Measurements from ENCODE around the gene CES4A.
"Not testable (repeated sequence)": the region's sequence is repeated elsewhere in the genome, so short reads cannot be mapped to it uniquely, and the experiment has no call there.

The CES4A gene

DNA sequence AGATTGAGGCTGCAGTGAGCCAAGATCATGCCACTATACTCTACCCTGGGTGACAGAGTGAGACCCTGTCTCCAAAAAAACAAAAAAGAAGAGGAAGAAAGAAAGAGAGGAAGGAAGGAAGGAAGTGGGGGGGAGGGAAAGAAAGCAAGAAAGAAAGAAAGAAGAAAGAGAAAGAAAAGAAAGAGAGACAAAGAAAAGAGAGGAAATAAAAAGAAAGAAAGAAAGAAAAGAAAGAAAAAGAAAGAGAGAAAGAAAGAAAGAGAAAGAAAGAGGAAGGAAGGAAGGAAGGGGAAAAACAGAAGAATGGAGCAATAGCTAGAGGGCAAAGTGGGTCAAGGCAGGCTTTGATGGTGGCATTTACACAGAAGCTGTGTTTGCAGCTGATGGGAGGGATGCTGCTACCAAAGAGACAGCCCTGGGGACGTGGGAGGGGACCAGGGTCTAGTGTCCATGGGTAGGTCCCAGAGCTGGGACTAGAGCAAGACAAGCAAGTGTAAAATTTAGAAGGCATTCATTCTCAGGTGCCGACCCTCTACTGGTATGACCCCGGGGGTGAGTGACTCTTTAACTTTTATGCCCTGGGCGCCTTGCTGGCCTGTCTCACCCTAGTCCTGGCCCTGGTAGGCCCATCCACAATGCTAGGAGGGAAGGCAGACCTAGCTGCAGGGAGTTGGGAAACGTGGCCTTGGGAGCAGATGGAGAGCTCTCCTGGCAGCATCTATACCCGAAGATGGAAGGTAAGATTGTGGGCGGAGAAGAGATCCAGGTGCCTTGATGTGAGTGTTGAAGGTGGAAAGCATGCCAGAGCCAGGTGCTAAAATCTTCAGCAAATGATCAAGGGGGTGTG lies 29.3 kb upstream of the CES4A start:
- DNase-seq, result no peak

- DNase-seq, result no peak
Measured at GRCh38 chr16:66959704-66960161, 28.7 kb upstream of the CES4A start.

DNA sequence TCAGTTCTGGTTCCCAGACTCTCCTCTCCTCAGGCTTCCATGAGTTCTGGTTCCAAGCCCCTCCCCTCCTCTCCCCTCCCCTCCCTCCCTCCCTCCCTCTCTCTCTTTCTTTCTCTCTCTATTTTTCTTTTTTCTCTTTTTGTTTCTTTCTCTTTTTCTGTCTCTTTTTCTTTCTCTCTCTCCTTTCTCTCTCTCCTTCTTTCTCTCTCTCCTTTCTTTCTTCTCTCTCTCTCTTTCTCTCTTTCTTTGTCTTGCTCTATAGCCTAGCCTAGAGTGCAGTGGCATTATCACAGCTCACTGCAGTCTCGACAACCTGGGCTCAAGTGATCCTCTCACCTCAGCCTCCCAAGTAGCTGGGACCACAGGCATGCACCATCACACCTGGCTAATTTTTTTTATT lies 28.1 kb upstream of the CES4A start:
- DNase-seq, result no peak

DNA sequence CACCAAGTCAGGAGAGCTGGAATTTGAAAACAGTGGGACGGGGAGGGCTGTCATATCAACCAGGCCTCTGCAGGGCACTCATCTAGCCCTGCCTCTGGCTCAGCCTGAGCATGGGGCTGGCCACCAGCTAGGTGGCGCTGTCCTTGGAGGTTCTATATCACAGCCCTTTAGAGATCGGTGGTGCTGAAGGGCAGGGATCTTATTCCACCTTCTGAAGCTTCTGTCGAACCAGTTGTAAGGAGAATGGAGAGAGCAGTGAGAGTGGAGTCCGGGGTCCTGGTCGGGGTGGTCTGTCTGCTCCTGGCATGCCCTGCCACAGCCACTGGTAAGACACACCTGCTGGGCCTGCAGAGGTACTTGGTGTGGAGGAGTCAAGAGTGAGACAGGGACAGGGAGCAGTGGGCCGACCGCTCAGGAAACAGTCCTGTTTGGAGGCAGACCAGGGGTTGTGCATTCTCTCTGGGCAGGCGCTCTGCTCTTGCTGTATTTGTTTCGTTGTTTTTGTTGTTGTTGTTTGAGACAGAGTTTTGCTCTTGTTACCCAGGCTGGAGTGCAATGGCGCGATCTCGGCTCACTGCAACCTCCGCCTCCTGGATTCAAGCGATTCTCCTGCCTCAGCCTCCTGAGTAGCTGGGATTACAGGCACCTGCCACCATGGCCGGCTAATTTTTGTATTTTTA lies 27.2 kb upstream of the CES4A start, which contains the start of gene CES3:
CES3 (plus strand) TSS at position 202 of the 680 bp plus-strand sequence; CDS start at position 244, 42 bp downstream.
- peak; percentile 34 for DNase-seq

GRCh38 chr16:66961914-66962313 lies 26.5 kb upstream of the CES4A start:
- DNase-seq, result no peak

- DNase-seq, result no peak
Measured at GRCh38 chr16:66964049-66964448, 24.3 kb upstream of the CES4A start.

GRCh38 chr16:66968847-66969246 lies 19.5 kb upstream of the CES4A start:
- DNase-seq, result no peak

DNA sequence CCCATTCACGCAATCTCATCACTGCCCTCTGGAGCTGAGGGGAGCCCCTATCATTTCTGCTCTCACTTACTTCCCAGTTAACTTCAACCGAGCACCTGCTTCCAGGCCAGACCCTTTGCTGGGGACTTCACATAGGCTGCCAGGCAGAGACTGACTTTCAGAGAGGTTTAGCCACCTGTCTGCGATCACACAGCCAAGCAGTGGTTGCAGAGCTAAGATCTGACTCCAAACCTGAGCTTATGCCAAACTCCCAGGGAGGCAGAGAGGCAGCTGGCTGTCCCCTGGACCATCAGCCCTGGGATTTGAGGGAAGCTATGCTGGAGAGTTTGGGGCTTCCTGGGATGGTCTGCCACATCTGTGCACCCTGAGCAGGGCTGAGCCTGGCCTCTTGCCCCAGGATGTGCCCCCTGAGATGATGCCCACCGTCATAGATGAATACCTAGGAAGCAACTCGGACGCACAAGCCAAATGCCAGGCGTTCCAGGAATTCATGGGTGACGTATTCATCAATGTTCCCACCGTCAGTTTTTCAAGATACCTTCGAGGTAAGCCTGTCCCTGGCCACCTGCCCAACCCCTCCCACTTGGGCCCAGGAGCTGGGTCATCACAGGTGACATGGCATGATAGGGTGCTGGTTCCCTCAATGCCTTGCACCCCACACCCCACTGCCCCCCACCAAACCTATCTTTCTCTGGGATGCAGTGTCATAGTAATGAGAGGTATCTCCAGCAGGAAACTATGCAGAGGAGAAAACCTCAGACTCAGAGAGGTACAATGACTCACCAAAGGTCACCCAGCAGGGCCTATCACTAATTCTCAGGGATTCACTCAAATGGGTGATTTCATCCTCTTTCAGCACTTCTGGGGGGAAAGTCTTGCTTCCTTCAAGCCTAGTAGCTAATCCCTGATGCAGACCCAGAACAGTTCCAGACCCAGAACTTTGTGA lies 17.3 kb upstream of the CES4A start:
- DNase-seq, result no peak

DNA sequence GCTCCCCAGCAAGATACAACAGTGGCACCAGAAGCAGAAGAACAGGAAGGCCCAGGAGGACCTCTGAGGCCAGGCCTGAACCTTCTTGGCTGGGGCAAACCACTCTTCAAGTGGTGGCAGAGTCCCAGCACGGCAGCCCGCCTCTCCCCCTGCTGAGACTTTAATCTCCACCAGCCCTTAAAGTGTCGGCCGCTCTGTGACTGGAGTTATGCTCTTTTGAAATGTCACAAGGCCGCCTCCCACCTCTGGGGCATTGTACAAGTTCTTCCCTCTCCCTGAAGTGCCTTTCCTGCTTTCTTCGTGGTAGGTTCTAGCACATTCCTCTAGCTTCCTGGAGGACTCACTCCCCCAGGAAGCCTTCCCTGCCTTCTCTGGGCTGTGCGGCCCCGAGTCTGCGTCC lies 15.4 kb upstream of the CES4A start:
- no peak for DNase-seq

DNA sequence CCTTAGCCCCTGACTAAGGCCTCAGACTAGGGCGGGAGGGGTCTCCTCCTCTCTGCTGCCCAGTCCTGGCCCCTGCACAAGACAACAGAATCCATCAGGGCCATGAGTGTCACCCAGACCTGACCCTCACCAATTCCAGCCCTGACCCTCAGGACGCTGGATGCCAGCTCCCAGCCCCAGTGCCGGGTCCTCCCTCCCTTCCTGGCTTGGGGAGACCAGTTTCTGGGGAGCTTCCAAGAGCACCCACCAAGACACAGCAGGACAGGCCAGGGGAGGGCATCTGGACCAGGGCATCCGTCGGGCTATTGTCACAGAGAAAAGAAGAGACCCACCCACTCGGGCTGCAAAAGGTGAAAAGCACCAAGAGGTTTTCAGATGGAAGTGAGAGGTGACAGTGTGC lies 14.7 kb upstream of the CES4A start:
- DNase-seq, result no peak

- DNase-seq, result not testable (repeated sequence)
Measured at GRCh38 chr16:66974156-66974931, 14.0 kb upstream of the CES4A start.

DNA sequence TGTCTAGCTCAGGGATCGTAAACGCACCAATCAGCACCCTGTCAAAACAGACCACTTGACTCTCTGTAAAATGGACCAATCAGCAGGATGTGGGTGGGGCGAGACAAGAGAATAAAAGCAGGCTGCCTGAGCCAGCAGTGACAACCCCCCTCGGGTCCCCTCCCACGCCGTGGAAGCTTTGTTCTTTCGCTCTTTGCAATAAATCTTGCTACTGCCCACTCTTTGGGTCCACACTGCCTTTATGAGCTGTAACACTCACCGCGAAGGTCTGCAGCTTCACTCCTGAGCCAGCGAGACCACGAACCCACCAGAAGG lies 13.5 kb upstream of the CES4A start:
- peak; percentile 16 for DNase-seq

GRCh38 chr16:66975302-66975893 lies 13.0 kb upstream of the CES4A start:
- no peak for DNase-seq

DNA sequence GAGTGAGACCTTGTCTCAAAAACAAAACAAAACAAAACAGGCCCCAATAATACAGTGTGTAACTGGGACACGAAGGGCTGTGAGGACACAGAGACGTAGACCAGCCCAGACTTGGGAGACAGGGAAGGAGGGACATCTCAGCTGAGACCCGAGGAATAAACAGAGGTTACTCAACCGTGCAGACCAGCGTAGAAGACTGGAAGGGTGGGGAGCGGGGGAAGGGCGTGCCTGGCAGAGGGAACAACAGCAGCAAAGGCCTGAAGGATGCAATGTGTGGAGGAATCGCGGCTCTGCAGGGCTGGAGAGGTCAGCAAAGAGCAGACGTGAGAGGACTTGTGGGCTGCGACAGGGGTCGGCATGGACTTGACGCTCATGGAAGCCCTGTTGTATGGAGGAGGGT lies 11.6 kb upstream of the CES4A start:
- DNase-seq, result no peak

- peak; percentile 91 for DNase-seq
Measured at GRCh38 chr16:66977341-66978113, 10.9 kb upstream of the CES4A start.

DNA sequence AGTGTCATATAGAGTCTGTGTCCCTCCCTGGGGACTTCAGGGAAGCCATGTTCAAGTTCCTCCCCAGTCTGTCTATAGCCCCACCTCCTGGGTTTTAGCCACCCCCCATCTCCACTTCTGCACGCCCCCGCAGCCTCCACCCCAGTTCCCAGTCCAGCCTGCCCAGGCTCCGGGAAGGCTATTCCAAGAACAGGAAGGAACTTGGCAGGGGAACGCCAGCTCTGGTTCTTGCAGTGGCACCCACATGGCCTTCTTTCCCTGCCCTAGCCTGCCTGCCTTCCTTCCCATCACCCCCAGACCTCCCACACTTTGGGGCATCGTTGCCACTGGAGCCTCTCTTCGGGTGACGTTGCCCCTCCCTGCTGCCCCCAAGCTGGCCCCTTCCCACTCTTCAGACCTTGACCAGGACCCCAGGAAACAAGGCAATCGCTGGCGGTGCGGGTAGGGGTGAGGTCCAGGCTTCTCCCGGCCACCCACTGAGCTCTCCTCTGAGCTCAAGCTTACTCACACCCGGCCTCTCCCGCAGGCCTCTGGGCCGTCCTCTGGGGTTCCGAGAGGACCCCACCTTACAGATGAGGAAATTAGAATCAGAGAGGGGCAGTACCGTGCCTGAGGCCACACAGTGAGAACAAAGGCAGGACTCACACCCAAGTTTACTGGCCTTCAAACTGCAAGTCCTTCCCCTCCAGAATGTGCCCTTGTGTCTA lies 9.2 kb upstream of the CES4A start:
- DNase-seq, result no peak

- DNase-seq, result no peak
Measured at GRCh38 chr16:66983033-66983432, 5.4 kb upstream of the CES4A start.

GRCh38 chr16:66984892-66985311 lies 3.5 kb upstream of the CES4A start:
- DNase-seq, result no peak

- DNase-seq, result no peak
Measured at GRCh38 chr16:66986559-66986958, 1.8 kb upstream of the CES4A start.

DNA sequence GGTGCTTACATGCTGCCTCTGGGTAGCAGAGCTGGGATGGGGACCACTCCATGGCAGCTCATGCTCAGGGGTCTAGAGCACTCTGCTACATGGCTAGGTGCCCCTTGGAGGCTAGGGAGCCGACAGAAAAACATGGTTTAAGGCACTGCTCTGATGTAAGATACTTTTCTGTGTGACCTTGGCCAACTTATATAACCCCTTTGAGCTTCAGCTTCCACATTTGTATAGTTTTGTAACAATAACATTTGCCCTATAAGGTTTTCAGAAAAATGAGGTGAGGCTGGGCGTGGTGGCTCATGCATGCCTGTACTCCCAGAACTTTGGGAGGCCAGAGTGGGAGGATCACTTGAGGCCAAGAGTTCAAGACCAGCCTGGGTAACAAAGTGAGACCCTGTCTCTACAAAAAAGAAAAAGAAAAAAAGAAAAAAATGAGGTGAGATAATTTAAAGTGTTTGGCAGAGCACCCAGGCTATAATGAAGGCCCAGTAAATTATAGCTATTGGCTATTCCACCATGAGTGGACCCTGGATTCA lies 3.2 kb downstream of the CES4A start:
- no peak for DNase-seq
